GM12891 (cell line): ENCODE results near the gene DENND5A.
"Not testable (repeated sequence)": the region's sequence is repeated elsewhere in the genome, so short reads cannot be mapped to it uniquely, and the experiment has no call there.

Experiments used
- DNase-seq: peaks from one replicate; pipeline ENCODE4 v3.0.0; 2011; ENCODE audit warnings: low spot score; ENCODE audit not compliant: insufficient read length
- FAIRE-seq: peaks from 2 replicates; lab custom pipeline; 2011; peaks lifted over from hg19 to GRCh38; lab: Jason Lieb, UNC
- PAX5 ChIP-seq: IDR thresholded peaks from 2 replicates; pipeline ENCODE4 v1.6.1; 2011; ENCODE audit warnings: low read length, moderate library complexity, mild to moderate bottlenecking; ENCODE audit not compliant: insufficient read depth, severe bottlenecking
- POLR2A ChIP-seq: IDR thresholded peaks from 2 replicates; pipeline ENCODE4 v1.6.1; 2011; ENCODE audit warnings: low read depth, low read length, control low read depth
- POLR2AphosphoS5 ChIP-seq: IDR thresholded peaks from 2 replicates; pipeline ENCODE4 v1.6.1; 2011; ENCODE audit warnings: low read depth, low read length, control low read depth
- POU2F2 ChIP-seq: IDR thresholded peaks from 2 replicates; pipeline ENCODE4 v1.6.1; 2011; ENCODE audit warnings: low read depth, mild to moderate bottlenecking, control low read depth, low read length, moderate library complexity
- SPI1 ChIP-seq: IDR thresholded peaks from 2 replicates; pipeline ENCODE4 v1.6.1; 2011; ENCODE audit warnings: low read depth, low read length, control low read depth
- TAF1 ChIP-seq: IDR thresholded peaks from 2 replicates; pipeline ENCODE4 v1.6.1; 2011; ENCODE audit warnings: low read depth, low read length, control low read depth

The DENND5A gene

GRCh38 chr11:9219115-9219514, 46.0 kb downstream of the DENND5A start:
- FAIRE-seq, result no peak
- no peak for DNase-seq
- no peak for TF ChIP-seq TAF1
- no peak for TF ChIP-seq POLR2AphosphoS5
- no peak for TF ChIP-seq POU2F2
- no peak for TF ChIP-seq POLR2A

- FAIRE-seq (no peak), DNase-seq (no peak)
- TF ChIP-seq POLR2AphosphoS5 (no peak), PAX5 (no peak), POU2F2 (no peak), POLR2A (no peak), TAF1 (no peak), SPI1 (no peak)
Measured at GRCh38 chr11:9214765-9215164, 50.4 kb downstream of the DENND5A start.

GRCh38 chr11:9211322-9211721, 53.8 kb downstream of the DENND5A start:
- DNase-seq (no peak), FAIRE-seq (no peak)
- no peak for TF ChIP-seq POLR2A
- TF ChIP-seq TAF1, result no peak
- TF ChIP-seq SPI1, result no peak
- no peak for TF ChIP-seq PAX5
- no peak for TF ChIP-seq POLR2AphosphoS5
- TF ChIP-seq POU2F2, result no peak

- DNase-seq, result no peak
- no peak for FAIRE-seq
- no peak for TF ChIP-seq TAF1
- 0 out of 2 replicates have a peak, but pooled peaks have one; percentile 37 for TF ChIP-seq POU2F2
- TF ChIP-seq POLR2A, result no peak
- TF ChIP-seq SPI1, result peak; percentile 85
- no peak for TF ChIP-seq PAX5
- no peak for TF ChIP-seq POLR2AphosphoS5
Measured at GRCh38 chr11:9210922-9211320, 54.2 kb downstream of the DENND5A start.

GRCh38 chr11:9210224-9210921, 54.8 kb downstream of the DENND5A start:
- no peak for TF ChIP-seq POU2F2
- TF ChIP-seq PAX5, result no peak
- TF ChIP-seq POLR2AphosphoS5, result no peak
- TF ChIP-seq SPI1, result no peak
- TF ChIP-seq POLR2A, result no peak
- no peak for TF ChIP-seq TAF1
- DNase-seq (no peak), FAIRE-seq (peak; percentile 50)

- FAIRE-seq, result peak; percentile 45
Measured at GRCh38 chr11:9209604-9210003, 55.5 kb downstream of the DENND5A start.

GRCh38 chr11:9208726-9209501, 56.2 kb downstream of the DENND5A start:
- FAIRE-seq, result peak; percentile 81
- DNase-seq, result no peak
- TF ChIP-seq POU2F2 (0 out of 2 replicates have a peak, but pooled peaks have one; percentile 15), PAX5 (no peak)

More at GRCh38 chr11:9209604-9210003, 55.5 kb downstream of the DENND5A start:
- not testable (repeated sequence) for DNase-seq

GRCh38 chr11:9207229-9207628, 57.9 kb downstream of the DENND5A start:
- FAIRE-seq, result no peak
- DNase-seq, result no peak
- TF ChIP-seq POLR2AphosphoS5 (no peak), TAF1 (no peak), POLR2A (no peak), POU2F2 (no peak), PAX5 (no peak), SPI1 (no peak)

GRCh38 chr11:9206496-9206895, 58.7 kb downstream of the DENND5A start:
- FAIRE-seq (no peak), DNase-seq (no peak)
- no peak for TF ChIP-seq POU2F2
- TF ChIP-seq POLR2AphosphoS5, result no peak
- no peak for TF ChIP-seq PAX5
- no peak for TF ChIP-seq POLR2A

- DNase-seq (no peak), FAIRE-seq (peak; percentile 91)
- TF ChIP-seq POLR2AphosphoS5 (no peak), TAF1 (no peak), POLR2A (no peak), PAX5 (no peak), POU2F2 (no peak), SPI1 (no peak)
Measured at GRCh38 chr11:9203691-9204311, 61.3 kb downstream of the DENND5A start.
